WTC11 (cell line): Measurements from ENCODE around the gene HMCN1. TPM values are rescaled to one million over a fixed set of nuclear protein-coding genes. Genes with fewer than 3 reads are reported as not detected.

Source experiments
- ATAC-seq: fragments of 200-7000 bp; cut with Tn5 transposase; 2 replicates; pipeline ENCODE4 v1.10.0; 2021; ENCODE audit warnings: mild to moderate bottlenecking, moderate library complexity
- CTCF ChIA-PET: fragments of 300-600 bp; sonication (Branson Sonifier 250); formaldehyde crosslinking; loops from one replicate; lab custom pipeline; 2021; ENCODE audit warnings: antibody characterized with exemption; lab: Charles Lee
- POLR2A ChIA-PET: fragments of 350-600 bp; sonication (Branson Sonifier 250); formaldehyde crosslinking; loops from one replicate; lab custom pipeline; 2021; ENCODE audit warnings: antibody characterized with exemption; lab: Charles Lee
- DNase-seq: peaks from one replicate; pipeline ENCODE4 v3.0.0; 2021; ENCODE audit warnings: low spot score
- H3K27ac Mint-ChIP-seq: 2 replicates; pipeline ENCODE4 v1.8.0; 2021; ENCODE audit warnings: mixed read lengths
- H3K27me3 Mint-ChIP-seq: 2 replicates; pipeline ENCODE4 v1.8.0; 2021; ENCODE audit warnings: low read depth, mild to moderate bottlenecking, moderate library complexity, mixed read lengths
- H3K36me3 Mint-ChIP-seq: 2 replicates; pipeline ENCODE4 v1.8.0; 2021; ENCODE audit warnings: mixed read lengths
- H3K4me1 Mint-ChIP-seq: 2 replicates; pipeline ENCODE4 v1.8.0; 2022; ENCODE audit warnings: mixed read lengths
- H3K4me3 Mint-ChIP-seq: 2 replicates; pipeline ENCODE4 v1.8.0; 2021; ENCODE audit warnings: mild to moderate bottlenecking, moderate library complexity, mixed read lengths
- H3K9me3 Mint-ChIP-seq: 2 replicates; pipeline ENCODE4 v1.8.0; 2021; ENCODE audit warnings: mixed read lengths
- CREB1 ChIP-seq: sonication (generic); formaldehyde crosslinking; IDR thresholded peaks from 2 replicates; pipeline ENCODE4 v1.8.0; 2023; ENCODE audit warnings: mild to moderate bottlenecking, missing genetic modification reagents
- ETV6 ChIP-seq: sonication (generic); formaldehyde crosslinking; IDR thresholded peaks from 2 replicates; pipeline ENCODE4 v1.8.1; 2022; ENCODE audit warnings: mild to moderate bottlenecking, missing genetic modification reagents
- GABPB1 ChIP-seq: sonication (generic); formaldehyde crosslinking; IDR thresholded peaks from 2 replicates; pipeline ENCODE4 v1.8.1; 2023; ENCODE audit warnings: mild to moderate bottlenecking, missing genetic modification reagents
- GRHL2 ChIP-seq: fragments of 250-450 bp; sonication (Bioruptor Pico); IDR thresholded peaks from 2 replicates; pipeline ENCODE4 v1.8.0; 2022; ENCODE audit warnings: mild to moderate bottlenecking, moderate library complexity; ENCODE audit not compliant: insufficient replicate concordance, severe bottlenecking
- JUN ChIP-seq: sonication (generic); formaldehyde crosslinking; IDR thresholded peaks from 2 replicates; pipeline ENCODE4 v1.8.0; 2023; ENCODE audit warnings: mild to moderate bottlenecking, missing genetic modification reagents
- NR3C1 ChIP-seq: sonication (generic); formaldehyde crosslinking; conservative IDR thresholded peaks from 2 replicates; pipeline ENCODE4 v1.8.1; 2023; ENCODE audit warnings: low read depth, mild to moderate bottlenecking, missing genetic modification reagents
- OVOL2 ChIP-seq: fragments of 250-450 bp; sonication (Bioruptor Pico); IDR thresholded peaks from 2 replicates; pipeline ENCODE4 v1.9.0; 2021; ENCODE audit warnings: mild to moderate bottlenecking, borderline replicate concordance
- PRRX2 ChIP-seq: fragments of 250-450 bp; sonication (Bioruptor Pico); IDR thresholded peaks from 2 replicates; pipeline ENCODE4 v1.8.0; 2021; ENCODE audit warnings: mild to moderate bottlenecking
- SP1 ChIP-seq: sonication (generic); formaldehyde crosslinking; conservative IDR thresholded peaks from 2 replicates; pipeline ENCODE4 v1.8.1; 2022; ENCODE audit warnings: missing genetic modification reagents
- TP53 ChIP-seq: sonication (generic); formaldehyde crosslinking; IDR thresholded peaks from 2 replicates; pipeline ENCODE4 v1.8.1; 2023; ENCODE audit warnings: mild to moderate bottlenecking, missing genetic modification reagents
- ZNF317 ChIP-seq: sonication (generic); formaldehyde crosslinking; IDR thresholded peaks from 2 replicates; pipeline ENCODE4 v1.8.1; 2023; ENCODE audit warnings: low read depth, mild to moderate bottlenecking, moderate library complexity, missing genetic modification reagents, borderline replicate concordance
- ZNF396 ChIP-seq: fragments of 250-450 bp; sonication (Bioruptor Pico); IDR thresholded peaks from 2 replicates; pipeline ENCODE4 v1.8.0; 2021; ENCODE audit warnings: mild to moderate bottlenecking, moderate library complexity, borderline replicate concordance
- ZNF416 ChIP-seq: fragments of 250-450 bp; sonication (Bioruptor Pico); IDR thresholded peaks from 2 replicates; pipeline ENCODE4 v1.9.0; 2021; ENCODE audit warnings: mild to moderate bottlenecking, inconsistent platforms
- total RNA-seq: library from RNA; stranded (reverse); gene quantifications from 3 replicates; pipeline ENCODE4 v1.2.3, GENCODE V29; 2021
- TF ChIP-seq, protein P1 (sequence below): fragments of 250-450 bp; sonication (Bioruptor Pico); IDR thresholded peaks from 2 replicates; pipeline ENCODE4 v1.9.0; 2021; ENCODE audit warnings: mild to moderate bottlenecking, borderline replicate concordance
- TF ChIP-seq, protein P2 (sequence below): sonication (generic); formaldehyde crosslinking; IDR thresholded peaks from 2 replicates; pipeline ENCODE4 v1.8.1; 2023; ENCODE audit warnings: mild to moderate bottlenecking, missing genetic modification reagents, moderate library complexity
- TF ChIP-seq, protein P3 (sequence below): sonication (generic); formaldehyde crosslinking; IDR thresholded peaks from 2 replicates; pipeline ENCODE4 v1.8.0; 2023; ENCODE audit warnings: missing genetic modification reagents, mild to moderate bottlenecking, borderline replicate concordance
- TF ChIP-seq, protein P4 (sequence below): sonication (generic); formaldehyde crosslinking; IDR thresholded peaks from 2 replicates; pipeline ENCODE4 v1.8.0; 2022; ENCODE audit warnings: mild to moderate bottlenecking, missing genetic modification reagents
- TF ChIP-seq, protein P5 (sequence below): sonication (generic); formaldehyde crosslinking; IDR thresholded peaks from 2 replicates; pipeline ENCODE4 v1.8.1; 2022; ENCODE audit warnings: mild to moderate bottlenecking, moderate library complexity, missing genetic modification reagents

Gene HMCN1
- total RNA-seq, 1 experiment from 2014 or later = 5.6 TPM

DNA sequence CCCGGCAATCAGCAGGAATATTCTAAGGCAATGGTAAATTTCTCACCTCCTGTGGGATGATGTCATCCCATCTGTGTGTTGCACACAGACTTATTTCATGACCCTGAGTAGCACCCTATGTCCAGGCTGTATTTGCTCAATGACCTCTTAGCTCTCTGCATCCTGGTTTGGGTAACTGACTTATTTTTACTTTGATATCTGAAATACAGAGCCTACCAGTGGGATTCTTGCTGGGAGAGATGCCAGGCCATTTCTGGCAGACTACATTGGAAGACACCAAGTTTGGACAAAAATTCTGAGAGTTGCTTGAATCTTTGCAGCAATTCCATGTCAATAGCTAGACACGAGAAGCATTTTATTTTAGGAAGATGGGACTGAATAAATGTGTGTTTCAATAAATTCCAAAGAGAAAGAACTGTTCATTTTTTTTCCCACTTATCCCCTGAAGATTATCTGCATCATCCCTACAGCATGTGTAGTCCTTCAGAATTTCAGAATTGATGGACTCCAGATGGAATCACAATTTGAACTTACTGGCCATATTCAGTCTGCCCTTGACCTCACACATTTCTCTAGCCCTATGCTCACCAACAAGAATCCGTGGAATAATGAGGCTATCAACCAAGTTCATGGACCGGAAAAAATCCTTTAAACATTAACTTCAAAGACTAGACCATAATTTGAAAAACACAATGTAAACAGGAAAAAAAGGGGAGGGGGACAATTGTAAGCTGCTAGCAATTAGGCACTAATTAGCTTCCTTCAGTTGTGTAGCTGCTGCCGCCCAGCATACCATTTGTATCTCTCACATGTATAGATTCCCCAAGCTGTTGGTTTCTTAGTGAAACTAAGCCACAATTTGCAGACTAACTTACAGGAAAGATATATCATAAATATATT, 226.5 kb downstream of the HMCN1 start (continued):
- TF ChIP-seq, protein P1, sequence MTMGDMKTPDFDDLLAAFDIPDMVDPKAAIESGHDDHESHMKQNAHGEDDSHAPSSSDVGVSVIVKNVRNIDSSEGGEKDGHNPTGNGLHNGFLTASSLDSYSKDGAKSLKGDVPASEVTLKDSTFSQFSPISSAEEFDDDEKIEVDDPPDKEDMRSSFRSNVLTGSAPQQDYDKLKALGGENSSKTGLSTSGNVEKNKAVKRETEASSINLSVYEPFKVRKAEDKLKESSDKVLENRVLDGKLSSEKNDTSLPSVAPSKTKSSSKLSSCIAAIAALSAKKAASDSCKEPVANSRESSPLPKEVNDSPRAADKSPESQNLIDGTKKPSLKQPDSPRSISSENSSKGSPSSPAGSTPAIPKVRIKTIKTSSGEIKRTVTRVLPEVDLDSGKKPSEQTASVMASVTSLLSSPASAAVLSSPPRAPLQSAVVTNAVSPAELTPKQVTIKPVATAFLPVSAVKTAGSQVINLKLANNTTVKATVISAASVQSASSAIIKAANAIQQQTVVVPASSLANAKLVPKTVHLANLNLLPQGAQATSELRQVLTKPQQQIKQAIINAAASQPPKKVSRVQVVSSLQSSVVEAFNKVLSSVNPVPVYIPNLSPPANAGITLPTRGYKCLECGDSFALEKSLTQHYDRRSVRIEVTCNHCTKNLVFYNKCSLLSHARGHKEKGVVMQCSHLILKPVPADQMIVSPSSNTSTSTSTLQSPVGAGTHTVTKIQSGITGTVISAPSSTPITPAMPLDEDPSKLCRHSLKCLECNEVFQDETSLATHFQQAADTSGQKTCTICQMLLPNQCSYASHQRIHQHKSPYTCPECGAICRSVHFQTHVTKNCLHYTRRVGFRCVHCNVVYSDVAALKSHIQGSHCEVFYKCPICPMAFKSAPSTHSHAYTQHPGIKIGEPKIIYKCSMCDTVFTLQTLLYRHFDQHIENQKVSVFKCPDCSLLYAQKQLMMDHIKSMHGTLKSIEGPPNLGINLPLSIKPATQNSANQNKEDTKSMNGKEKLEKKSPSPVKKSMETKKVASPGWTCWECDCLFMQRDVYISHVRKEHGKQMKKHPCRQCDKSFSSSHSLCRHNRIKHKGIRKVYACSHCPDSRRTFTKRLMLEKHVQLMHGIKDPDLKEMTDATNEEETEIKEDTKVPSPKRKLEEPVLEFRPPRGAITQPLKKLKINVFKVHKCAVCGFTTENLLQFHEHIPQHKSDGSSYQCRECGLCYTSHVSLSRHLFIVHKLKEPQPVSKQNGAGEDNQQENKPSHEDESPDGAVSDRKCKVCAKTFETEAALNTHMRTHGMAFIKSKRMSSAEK (CRISPR knock-in tag) = no peak
- TF ChIP-seq PRRX2 (CRISPR knock-in tag) (no peak), ZNF317 (CRISPR knock-in tag) (no peak), NR3C1 (no peak), JUN (CRISPR knock-in tag) (no peak), SP1 (CRISPR knock-in tag) (no peak), ZNF416 (CRISPR knock-in tag) (no peak), TP53 (CRISPR knock-in tag) (no peak), GABPB1 (no peak), ETV6 (CRISPR knock-in tag) (no peak)
- TF ChIP-seq, protein P2, sequence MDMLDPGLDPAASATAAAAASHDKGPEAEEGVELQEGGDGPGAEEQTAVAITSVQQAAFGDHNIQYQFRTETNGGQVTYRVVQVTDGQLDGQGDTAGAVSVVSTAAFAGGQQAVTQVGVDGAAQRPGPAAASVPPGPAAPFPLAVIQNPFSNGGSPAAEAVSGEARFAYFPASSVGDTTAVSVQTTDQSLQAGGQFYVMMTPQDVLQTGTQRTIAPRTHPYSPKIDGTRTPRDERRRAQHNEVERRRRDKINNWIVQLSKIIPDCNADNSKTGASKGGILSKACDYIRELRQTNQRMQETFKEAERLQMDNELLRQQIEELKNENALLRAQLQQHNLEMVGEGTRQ = no peak
- TF ChIP-seq, protein P3, sequence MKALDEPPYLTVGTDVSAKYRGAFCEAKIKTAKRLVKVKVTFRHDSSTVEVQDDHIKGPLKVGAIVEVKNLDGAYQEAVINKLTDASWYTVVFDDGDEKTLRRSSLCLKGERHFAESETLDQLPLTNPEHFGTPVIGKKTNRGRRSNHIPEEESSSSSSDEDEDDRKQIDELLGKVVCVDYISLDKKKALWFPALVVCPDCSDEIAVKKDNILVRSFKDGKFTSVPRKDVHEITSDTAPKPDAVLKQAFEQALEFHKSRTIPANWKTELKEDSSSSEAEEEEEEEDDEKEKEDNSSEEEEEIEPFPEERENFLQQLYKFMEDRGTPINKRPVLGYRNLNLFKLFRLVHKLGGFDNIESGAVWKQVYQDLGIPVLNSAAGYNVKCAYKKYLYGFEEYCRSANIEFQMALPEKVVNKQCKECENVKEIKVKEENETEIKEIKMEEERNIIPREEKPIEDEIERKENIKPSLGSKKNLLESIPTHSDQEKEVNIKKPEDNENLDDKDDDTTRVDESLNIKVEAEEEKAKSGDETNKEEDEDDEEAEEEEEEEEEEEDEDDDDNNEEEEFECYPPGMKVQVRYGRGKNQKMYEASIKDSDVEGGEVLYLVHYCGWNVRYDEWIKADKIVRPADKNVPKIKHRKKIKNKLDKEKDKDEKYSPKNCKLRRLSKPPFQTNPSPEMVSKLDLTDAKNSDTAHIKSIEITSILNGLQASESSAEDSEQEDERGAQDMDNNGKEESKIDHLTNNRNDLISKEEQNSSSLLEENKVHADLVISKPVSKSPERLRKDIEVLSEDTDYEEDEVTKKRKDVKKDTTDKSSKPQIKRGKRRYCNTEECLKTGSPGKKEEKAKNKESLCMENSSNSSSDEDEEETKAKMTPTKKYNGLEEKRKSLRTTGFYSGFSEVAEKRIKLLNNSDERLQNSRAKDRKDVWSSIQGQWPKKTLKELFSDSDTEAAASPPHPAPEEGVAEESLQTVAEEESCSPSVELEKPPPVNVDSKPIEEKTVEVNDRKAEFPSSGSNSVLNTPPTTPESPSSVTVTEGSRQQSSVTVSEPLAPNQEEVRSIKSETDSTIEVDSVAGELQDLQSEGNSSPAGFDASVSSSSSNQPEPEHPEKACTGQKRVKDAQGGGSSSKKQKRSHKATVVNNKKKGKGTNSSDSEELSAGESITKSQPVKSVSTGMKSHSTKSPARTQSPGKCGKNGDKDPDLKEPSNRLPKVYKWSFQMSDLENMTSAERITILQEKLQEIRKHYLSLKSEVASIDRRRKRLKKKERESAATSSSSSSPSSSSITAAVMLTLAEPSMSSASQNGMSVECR (CRISPR knock-in tag) = no peak

DNA sequence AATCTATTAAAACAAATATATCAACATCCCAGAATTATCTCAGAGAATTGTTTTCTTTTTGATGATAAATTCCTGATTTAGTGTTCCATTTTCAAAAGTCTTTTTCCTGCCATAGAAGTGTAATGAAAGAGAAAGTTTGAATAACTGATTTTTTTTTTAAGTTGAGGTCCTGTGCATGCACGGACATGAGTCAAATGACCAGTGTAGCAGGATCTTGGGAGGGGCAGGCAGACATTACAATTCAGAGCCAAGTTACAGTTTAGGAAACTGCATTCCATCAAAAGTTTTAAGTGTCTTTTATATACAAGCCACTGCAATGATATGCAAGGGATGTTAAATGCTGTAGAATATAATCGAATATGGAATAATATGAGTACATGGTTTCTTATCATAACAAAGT, 227.5 kb downstream of the HMCN1 start:
- Mint-ChIP-seq H3K27me3 (no peaks in the 10 kb centered on the region), H3K9me3 (0 out of 2 replicates have a peak, but pooled peaks cover 3% of the 10 kb centered on the region), H3K27ac (no peak overlapping the region; the same call in 1 of the 2 replicates), H3K36me3 (peaks cover 3% of the 10 kb centered on the region; the same call in 1 of the 2 replicates), H3K4me1 (peaks cover 47% of the 10 kb centered on the region), H3K4me3 (no peak overlapping the region)
- CTCF ChIA-PET = no interaction called here
- TF ChIP-seq, protein P4, sequence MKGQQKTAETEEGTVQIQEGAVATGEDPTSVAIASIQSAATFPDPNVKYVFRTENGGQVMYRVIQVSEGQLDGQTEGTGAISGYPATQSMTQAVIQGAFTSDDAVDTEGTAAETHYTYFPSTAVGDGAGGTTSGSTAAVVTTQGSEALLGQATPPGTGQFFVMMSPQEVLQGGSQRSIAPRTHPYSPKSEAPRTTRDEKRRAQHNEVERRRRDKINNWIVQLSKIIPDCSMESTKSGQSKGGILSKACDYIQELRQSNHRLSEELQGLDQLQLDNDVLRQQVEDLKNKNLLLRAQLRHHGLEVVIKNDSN (CRISPR knock-in tag) = no peak
- TF ChIP-seq CREB1 (CRISPR knock-in tag) (no peak), OVOL2 (CRISPR knock-in tag) (no peak), ZNF396 (no peak), GRHL2 (CRISPR knock-in tag) (no peak)
- TF ChIP-seq, protein P5, sequence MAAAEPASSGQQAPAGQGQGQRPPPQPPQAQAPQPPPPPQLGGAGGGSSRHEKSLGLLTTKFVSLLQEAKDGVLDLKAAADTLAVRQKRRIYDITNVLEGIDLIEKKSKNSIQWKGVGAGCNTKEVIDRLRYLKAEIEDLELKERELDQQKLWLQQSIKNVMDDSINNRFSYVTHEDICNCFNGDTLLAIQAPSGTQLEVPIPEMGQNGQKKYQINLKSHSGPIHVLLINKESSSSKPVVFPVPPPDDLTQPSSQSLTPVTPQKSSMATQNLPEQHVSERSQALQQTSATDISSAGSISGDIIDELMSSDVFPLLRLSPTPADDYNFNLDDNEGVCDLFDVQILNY (CRISPR knock-in tag) = no peak
- POLR2A ChIA-PET = no interaction called here
- DNase-seq = no peak
- ATAC-seq = no peak
